GM12874 (cell line): ENCODE data around the gene ENTPD1.

ENCODE experiments used
- TF ChIP-seq, protein P1 (sequence below): IDR thresholded peaks from 2 replicates; pipeline ENCODE4 v1.5.1; 2011; ENCODE audit warnings: low read depth, mild to moderate bottlenecking, control low read depth, low read length, moderate library complexity; ENCODE audit not compliant: insufficient read depth

The ENTPD1 gene

DNA sequence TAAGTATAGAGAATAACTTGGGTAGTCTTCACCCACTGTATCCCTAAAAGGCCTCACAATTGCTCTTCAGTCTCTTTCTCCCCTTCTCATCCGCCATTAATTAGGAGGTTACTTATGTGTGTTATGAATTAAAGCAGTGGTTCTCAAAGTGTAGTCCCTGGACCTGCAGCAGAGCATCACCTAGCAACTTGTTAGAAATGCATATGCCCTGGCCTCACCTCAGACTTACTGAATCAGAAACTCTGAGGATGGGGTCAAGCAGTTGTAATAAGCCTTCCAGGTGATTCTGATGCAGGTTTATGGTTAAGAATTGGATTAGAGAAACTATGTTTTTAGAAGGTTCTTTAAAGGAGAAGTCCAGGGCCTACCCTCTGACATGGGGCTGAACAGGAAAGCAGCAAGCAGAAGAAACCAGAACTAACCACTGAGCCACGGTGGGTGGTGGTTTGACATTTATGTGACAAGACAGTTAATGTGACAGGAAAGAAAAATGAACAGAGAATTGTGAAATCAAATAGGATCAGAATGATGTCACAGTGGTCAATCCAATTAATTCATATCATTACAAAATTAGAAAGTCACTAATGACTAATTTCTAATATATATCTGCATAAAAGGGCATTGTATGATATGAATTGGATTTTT lies 37.6 kb downstream of the ENTPD1 start:
- TF ChIP-seq, protein P1, sequence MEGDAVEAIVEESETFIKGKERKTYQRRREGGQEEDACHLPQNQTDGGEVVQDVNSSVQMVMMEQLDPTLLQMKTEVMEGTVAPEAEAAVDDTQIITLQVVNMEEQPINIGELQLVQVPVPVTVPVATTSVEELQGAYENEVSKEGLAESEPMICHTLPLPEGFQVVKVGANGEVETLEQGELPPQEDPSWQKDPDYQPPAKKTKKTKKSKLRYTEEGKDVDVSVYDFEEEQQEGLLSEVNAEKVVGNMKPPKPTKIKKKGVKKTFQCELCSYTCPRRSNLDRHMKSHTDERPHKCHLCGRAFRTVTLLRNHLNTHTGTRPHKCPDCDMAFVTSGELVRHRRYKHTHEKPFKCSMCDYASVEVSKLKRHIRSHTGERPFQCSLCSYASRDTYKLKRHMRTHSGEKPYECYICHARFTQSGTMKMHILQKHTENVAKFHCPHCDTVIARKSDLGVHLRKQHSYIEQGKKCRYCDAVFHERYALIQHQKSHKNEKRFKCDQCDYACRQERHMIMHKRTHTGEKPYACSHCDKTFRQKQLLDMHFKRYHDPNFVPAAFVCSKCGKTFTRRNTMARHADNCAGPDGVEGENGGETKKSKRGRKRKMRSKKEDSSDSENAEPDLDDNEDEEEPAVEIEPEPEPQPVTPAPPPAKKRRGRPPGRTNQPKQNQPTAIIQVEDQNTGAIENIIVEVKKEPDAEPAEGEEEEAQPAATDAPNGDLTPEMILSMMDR, result no peak

DNA sequence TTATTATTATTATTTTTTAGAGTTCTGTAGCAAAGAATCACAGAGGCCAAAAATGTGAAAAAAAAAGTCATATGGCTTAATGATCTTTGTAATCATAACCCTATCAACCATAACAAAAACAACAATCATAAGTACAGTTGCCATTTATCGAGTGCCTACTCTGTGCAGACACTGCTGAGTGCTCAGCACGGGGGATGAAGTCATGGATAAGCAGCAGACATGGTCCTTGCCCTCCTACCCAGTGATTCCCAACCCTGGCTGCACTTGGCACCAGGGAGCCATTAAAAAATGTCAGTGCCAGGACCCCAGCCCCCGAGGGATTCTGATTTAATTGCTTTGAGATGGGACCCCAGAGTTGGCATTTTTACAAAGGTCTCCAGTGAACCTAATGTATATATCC lies 38.2 kb downstream of the ENTPD1 start:
- TF ChIP-seq, protein P1, result no peak

DNA sequence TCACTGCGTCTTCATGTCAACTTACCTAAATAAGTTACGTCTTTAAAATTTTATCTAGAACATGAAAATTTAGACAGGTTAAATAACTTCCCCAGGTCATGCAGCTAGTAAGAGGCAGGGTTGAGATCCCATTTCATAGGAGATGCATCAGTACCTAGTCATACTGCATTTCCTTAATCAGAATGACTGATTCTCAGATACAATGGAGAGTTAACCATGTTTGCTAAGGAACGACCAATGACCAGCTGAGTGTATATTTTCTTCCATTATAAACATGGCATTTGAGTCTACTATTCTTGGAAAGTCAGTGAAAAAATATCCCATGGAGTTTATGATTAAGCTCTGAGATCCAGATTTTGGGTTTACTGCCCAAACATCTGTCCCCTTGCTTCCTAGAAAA lies 39.6 kb downstream of the ENTPD1 start:
- TF ChIP-seq, protein P1, result no peak

DNA sequence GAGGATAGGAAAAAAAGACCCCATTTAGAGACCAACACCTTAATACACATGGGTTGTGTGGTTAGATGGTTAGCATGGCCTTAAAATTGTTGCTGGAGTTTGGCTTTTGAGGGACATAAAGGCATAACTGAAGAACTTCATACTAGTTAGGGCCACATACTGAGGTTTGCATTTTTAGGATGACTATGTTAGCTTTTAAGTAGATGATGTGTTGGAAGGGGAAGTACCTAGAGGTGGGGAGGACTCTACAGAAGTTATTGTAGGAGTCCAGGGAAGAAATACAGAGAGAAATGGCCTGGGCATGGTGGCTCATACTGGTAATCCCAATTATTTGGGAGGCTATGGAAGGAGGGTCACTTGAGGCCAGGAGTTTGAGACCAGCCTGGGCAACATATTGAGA lies 40.5 kb downstream of the ENTPD1 start:
- TF ChIP-seq, protein P1, result no peak

DNA sequence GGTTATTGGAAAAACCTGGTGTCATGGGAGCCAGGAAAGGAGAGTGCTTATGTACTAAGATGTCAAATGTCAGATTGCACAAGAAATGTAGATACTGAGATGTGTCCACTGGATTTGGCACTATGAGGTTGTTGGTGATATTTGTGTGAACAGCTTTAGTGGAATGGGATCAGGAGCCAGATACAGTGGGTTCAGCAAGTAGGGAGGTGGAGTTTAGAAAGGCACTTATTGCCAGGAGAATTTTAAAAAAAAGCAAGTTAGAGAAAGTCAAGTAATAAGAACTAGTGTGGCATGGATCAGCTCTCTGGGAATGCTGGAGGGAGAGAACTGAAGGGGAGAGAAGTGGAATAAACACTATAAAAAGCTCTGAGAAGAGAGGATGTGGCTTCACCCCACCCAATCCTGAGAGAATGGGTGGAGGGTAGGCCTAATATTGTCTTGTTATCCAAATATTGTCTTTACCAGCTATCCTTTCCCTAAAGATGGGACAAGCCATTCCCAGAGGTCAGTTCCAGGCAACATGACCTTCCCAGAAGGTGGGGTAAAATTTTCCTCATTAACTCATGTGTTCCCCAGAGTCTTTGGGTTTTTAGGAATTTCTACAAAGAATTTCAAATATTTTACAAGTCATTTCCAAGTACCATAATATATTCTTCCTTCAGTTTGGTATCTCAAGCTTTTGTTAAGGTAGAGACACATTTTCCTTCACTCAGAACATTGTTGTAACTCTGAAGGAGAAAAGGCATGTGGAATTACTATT lies 42.3 kb downstream of the ENTPD1 start:
- TF ChIP-seq, protein P1, result no peak

DNA sequence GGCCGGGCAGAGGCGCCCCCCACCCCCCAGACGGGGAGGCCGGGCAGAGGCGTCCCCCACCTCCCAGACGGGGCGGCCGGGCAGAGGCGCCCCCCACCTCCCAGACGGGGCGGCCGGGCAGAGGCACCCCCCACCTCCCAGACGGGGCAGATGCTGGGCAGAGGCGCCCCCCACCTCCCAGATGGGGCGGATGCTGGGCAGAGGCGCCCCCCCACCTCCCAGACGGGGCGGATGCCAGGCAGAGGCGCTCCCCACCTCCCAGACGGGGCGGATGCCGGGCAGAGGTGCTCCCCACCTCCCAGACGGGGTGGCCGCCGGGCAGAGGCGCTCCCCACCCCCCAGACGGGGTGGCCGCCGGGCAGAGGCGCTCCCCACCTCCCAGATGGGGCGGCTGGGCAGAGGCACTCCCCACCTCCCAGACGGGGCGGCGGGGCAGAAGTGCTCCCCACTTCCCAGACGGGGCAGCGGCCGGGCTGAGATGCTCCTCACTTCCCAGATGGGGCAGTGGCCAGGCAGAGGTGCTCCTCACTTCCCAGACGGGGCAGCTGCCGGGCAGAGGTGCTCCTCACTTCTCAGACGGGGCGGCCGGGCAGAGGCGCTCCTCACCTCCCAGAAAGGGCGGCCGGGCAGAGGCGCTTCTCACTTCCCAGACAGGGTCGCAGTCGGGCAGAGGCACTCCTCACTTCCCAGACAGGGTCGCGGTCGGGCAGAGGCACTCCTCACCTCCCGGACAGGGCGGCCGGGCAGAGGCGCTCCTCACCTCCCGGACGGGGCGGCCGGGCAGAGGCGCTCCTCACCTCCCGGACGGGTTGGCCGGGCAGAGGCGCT lies 53.6 kb downstream of the ENTPD1 start:
- TF ChIP-seq, protein P1, result no peak
